Adrenal gland (tissue), 5 donors: ENCODE data around the gene STK35.

Experiments
- CTCF ChIP-seq, 6 experiments: fragments of 450-650 bp in 4 of 6; fragments of 200-600 bp in 2 of 6; sonication (generic) in 1 of 6; IDR thresholded peaks; 1 replicate in 5 of 6; 2 replicates in 1 of 6; pipeline versions ENCODE4 v1.5.1 to v1.8.0; 2016 to 2021; ENCODE audit warnings: antibody characterized with exemption in 6 of 6, mild to moderate bottlenecking in 2 of 6, moderate library complexity in 1 of 6
- POLR2A ChIP-seq, 2 donors: fragments of 450-650 bp; IDR thresholded peaks; one replicate each; pipeline ENCODE4 v1.6.1; 2017; ENCODE audit warnings: antibody characterized with exemption in 2 of 2, mild to moderate bottlenecking in 2 of 2, moderate library complexity in 1 of 2
- donor health status: DM: no; HTN: no; CAD: no.

- TF ChIP-seq POLR2A (IDR thresholded peaks at IDR 0.05) (no peak), CTCF (IDR thresholded peaks at IDR 0.05) (no peak)
Measured at GRCh38 chr20:2089447-2089846, 12.2 kb upstream of the STK35 start.
